Stomach (tissue), 19 donors: Measurements from ENCODE around the gene TDP1. TPM values are rescaled to one million over a fixed set of nuclear protein-coding genes. Genes with fewer than 3 reads are reported as not detected.

Source experiments
- DNase-seq, 2 donors: peaks; one replicate each; pipeline versions ENCODE4 v3.0.0 to v3.0.0-alpha.2; 2013 to 2019
- H3K27ac ChIP-seq, 5 donors: fragments of 200-600 bp in 4 of 5; sonication (generic) in 4 of 5; one replicate each; pipeline ENCODE4 v1.5.1; 2013 to 2019; ENCODE audit warnings: mild to moderate bottlenecking in 1 of 5, moderate library complexity in 1 of 5
- H3K27me3 ChIP-seq, 3 donors: fragments of 200-600 bp; sonication (generic); one replicate each; pipeline ENCODE4 v1.5.1; 2017 to 2019; ENCODE audit warnings: mixed run types in 1 of 3
- H3K36me3 ChIP-seq, 4 donors: fragments of 200-600 bp; sonication (generic); 1 replicate in 3 of 4; 2 replicates in 1 of 4; pipeline ENCODE4 v1.5.1; 2016 to 2019
- H3K4me1 ChIP-seq, 4 donors: fragments of 200-600 bp; sonication (generic); one replicate each; pipeline ENCODE4 v1.5.1; 2016 to 2019
- H3K4me3 ChIP-seq, 4 donors: fragments of 200-600 bp; sonication (generic) in 3 of 4; one replicate each; pipeline ENCODE4 v1.5.1; 2016 to 2019; ENCODE audit warnings: mild to moderate bottlenecking in 1 of 4
- H3K9me3 ChIP-seq, 4 donors: fragments of 200-600 bp; sonication (generic); one replicate each; pipeline ENCODE4 v1.5.1; 2016 to 2019
- CTCF ChIP-seq, 7 experiments: fragments of 450-650 bp in 4 of 7; fragments of 200-600 bp in 3 of 7; sonication (generic) in 3 of 7; IDR thresholded peaks; one replicate each; pipeline ENCODE4 v1.5.1; 2016 to 2019; ENCODE audit warnings: antibody characterized with exemption in 7 of 7, control low read depth in 2 of 7, mild to moderate bottlenecking in 1 of 7
- EP300 ChIP-seq: sonication (generic); formaldehyde crosslinking; IDR thresholded peaks from one replicate; pipeline ENCODE4 v1.6.1; 2017; ENCODE audit warnings: antibody characterized with exemption
- POLR2A ChIP-seq, 4 donors: fragments of 450-650 bp; IDR thresholded peaks; one replicate each; pipeline ENCODE4 v1.6.1; 2016; ENCODE audit warnings: antibody characterized with exemption in 4 of 4, control low read depth in 2 of 4, mild to moderate bottlenecking in 1 of 4, moderate library complexity in 1 of 4
- POLR2AphosphoS5 ChIP-seq, 3 donors: sonication (generic); formaldehyde crosslinking; IDR thresholded peaks; one replicate each; pipeline ENCODE4 v1.6.1; 2016; ENCODE audit warnings: antibody characterized with exemption in 3 of 3
- WGBS, 5 donors: extraction: QIAGEN DNeasy Blood & Tissue Kit in 3 of 5; methylation state at CpG; one replicate each; pipeline versions ENCODE4 v1.1.5 to v1.1.7; 2013 to 2018; 5-methylcytosine and 5-hydroxymethylcytosine counted together
- intact Hi-C: fragments of 100-400 bp; cut with DNase I; formaldehyde crosslinking; loops from one replicate; pipeline ENCODE4 v1.15.1; 2023; ENCODE audit warnings: low total_unique reads
- long read RNA-seq, 10 donors: transcript quantifications; one replicate each; lab custom pipeline, GENCODE V29; 2026
- polyA plus RNA-seq, 3 donors: library from polyadenylated mRNA; stranded (reverse); fragments of 200-250 nt; gene quantifications; one replicate each; pipeline ENCODE4 v1.2.3, GENCODE V29; 2013
- total RNA-seq, 5 donors: library from RNA; depleted of rRNA; stranded (reverse); fragments of >200 nt; gene quantifications; one replicate each; pipeline versions ENCODE4 v1.1.0 to v1.2.3, GENCODE V29; 2014 to 2016
- donor health status: healthy with polysubstance abuse.
- donor health status: Bipolar disorder and iron deficiency.
- donor health status: healthy.

Gene TDP1
- total RNA-seq (100 to 1,000 TPM in 1 of 5 donors, 10 to 100 TPM in 3, 1 to 10 TPM in 1; 2.6 to 127 (median 26.8) TPM), polyA plus RNA-seq (1 to 10 TPM; 3.4 to 5.9 (median 3.6) TPM)
- long read RNA-seq, donor 1, result 0 reads
- long read RNA-seq, donor 2, partial matches to known transcripts, result 0 of 1 reads
- long read RNA-seq, donor 2, other reads (novel, unspliced or antisense), result 0 of 1 reads
- long read RNA-seq, donor 3, result 0 reads
- long read RNA-seq, donor 4, result 0 reads
- long read RNA-seq, donor 5, partial matches to known transcripts, result 0 of 3 reads
- long read RNA-seq, donor 5, other reads (novel, unspliced or antisense), result 0 of 3 reads
- long read RNA-seq, donor 6, partial matches to known transcripts, result 0 of 6 reads
- long read RNA-seq, donor 6, other reads (novel, unspliced or antisense), result 0 of 6 reads
- long read RNA-seq, donor 7, partial matches to known transcripts, result 0 of 1 reads
- long read RNA-seq, donor 7, other reads (novel, unspliced or antisense), result 0 of 1 reads
- long read RNA-seq, donor 8, partial matches to known transcripts, result 0 of 3 reads
- long read RNA-seq, donor 8, other reads (novel, unspliced or antisense), result 0 of 3 reads
- long read RNA-seq, donor 9, partial matches to known transcripts, result 0 of 1 reads
- long read RNA-seq, donor 9, other reads (novel, unspliced or antisense), result 0 of 1 reads
- long read RNA-seq, donor 10, partial matches to known transcripts, result 0 of 3 reads
- long read RNA-seq, donor 10, other reads (novel, unspliced or antisense), result 0 of 3 reads

- Histone ChIP-seq H3K27ac (peak within 1 kb of the TSS; percentile 95 to 98 (median 96)), H3K4me1 (peaks cover 8 to 46% (median 29%) of the 10 kb centered on the region in 4 donors), H3K36me3 (peaks cover 0 to 8% (median 4%) of the 10 kb centered on the region in 4 donors), H3K27me3 (no peaks in the 10 kb centered on the region), H3K4me3 (peak within 1 kb of the TSS; percentile 85 to 96 (median 92)), H3K9me3 (no peaks in the 10 kb centered on the region)
- TF ChIP-seq POLR2AphosphoS5 (IDR thresholded peaks at IDR 0.05) (peak; percentile 86 to 97 (median 94)), POLR2A (IDR thresholded peaks at IDR 0.05) (peak in 2 of 4 donors; percentile 40 to 81), EP300 (no peak)
- intact Hi-C loops, result no loop called here
- peak; percentile 99 for DNase-seq
- 0% methylated on average over 36 to 84 of the region's 84 CpGs for WGBS, 5 donors
Observed at GRCh38 chr14:89955745-89956660, at the start of gene TDP1. TDP1 (plus strand) TSS chr14:89955927; CDS start chr14:89963115, 7,188 bp downstream.

GRCh38 chr14:89906000-89906399 is 49.7 kb upstream of the TDP1 start:
- no peak for DNase-seq
- Histone ChIP-seq H3K4me1 (peaks cover 0 to 21% (median 9%) of the 10 kb centered on the region in 4 donors), H3K4me3 (no peak overlapping the region), H3K27ac (no peak overlapping the region), H3K9me3 (no peaks in the 10 kb centered on the region), H3K27me3 (no peaks in the 10 kb centered on the region), H3K36me3 (no peaks in the 10 kb centered on the region)
- TF ChIP-seq CTCF (IDR thresholded peaks at IDR 0.05), result no peak
- TF ChIP-seq EP300, result no peak
- no peak for TF ChIP-seq POLR2A (IDR thresholded peaks at IDR 0.05)
- no peak for TF ChIP-seq POLR2AphosphoS5 (IDR thresholded peaks at IDR 0.05)
- intact Hi-C loops, result no loop called here

GRCh38 chr14:89907655-89908054 is 48.1 kb upstream of the TDP1 start:
- intact Hi-C loops, result no loop called here
- no peak overlapping the region for H3K4me3 ChIP-seq
- H3K27ac ChIP-seq, result no peak overlapping the region
- DNase-seq, result no peak
- no peaks in the 10 kb centered on the region for H3K27me3 ChIP-seq
- TF ChIP-seq POLR2A (IDR thresholded peaks at IDR 0.05) (no peak), POLR2AphosphoS5 (IDR thresholded peaks at IDR 0.05) (no peak), CTCF (IDR thresholded peaks at IDR 0.05) (no peak), EP300 (no peak)
- H3K9me3 ChIP-seq, result no peaks in the 10 kb centered on the region
- no peaks in the 10 kb centered on the region for H3K36me3 ChIP-seq
- peaks cover 8 to 34% (median 18%) of the 10 kb centered on the region in 4 donors for H3K4me1 ChIP-seq
- 80 to 89% (median 85%) methylated on average over 4 of the region's 4 CpGs for WGBS, 5 donors

- intact Hi-C loops, result no loop called here
- Histone ChIP-seq H3K4me1 (peaks cover 8 to 28% (median 12%) of the 10 kb centered on the region in 4 donors), H3K9me3 (no peaks in the 10 kb centered on the region), H3K36me3 (no peaks in the 10 kb centered on the region), H3K27ac (no peak overlapping the region), H3K4me3 (no peak overlapping the region), H3K27me3 (no peaks in the 10 kb centered on the region)
- no peak for DNase-seq
- 84 to 94% (median 92%) methylated on average over 9 of the region's 9 CpGs for WGBS, 5 donors
- no peak for TF ChIP-seq EP300
- TF ChIP-seq POLR2A (IDR thresholded peaks at IDR 0.05), result no peak
- TF ChIP-seq POLR2AphosphoS5 (IDR thresholded peaks at IDR 0.05), result no peak
- TF ChIP-seq CTCF (IDR thresholded peaks at IDR 0.05), result no peak
Observed at GRCh38 chr14:89908712-89909450, 46.8 kb upstream of the TDP1 start.
